ENCODE measurements around the gene BTBD2. TPM values are rescaled to one million over a fixed set of nuclear protein-coding genes. Genes with fewer than 3 reads are reported as not detected.

Gene BTBD2
- total RNA-seq, 1 donor from 2014 or later = 61.7 TPM

DNA sequence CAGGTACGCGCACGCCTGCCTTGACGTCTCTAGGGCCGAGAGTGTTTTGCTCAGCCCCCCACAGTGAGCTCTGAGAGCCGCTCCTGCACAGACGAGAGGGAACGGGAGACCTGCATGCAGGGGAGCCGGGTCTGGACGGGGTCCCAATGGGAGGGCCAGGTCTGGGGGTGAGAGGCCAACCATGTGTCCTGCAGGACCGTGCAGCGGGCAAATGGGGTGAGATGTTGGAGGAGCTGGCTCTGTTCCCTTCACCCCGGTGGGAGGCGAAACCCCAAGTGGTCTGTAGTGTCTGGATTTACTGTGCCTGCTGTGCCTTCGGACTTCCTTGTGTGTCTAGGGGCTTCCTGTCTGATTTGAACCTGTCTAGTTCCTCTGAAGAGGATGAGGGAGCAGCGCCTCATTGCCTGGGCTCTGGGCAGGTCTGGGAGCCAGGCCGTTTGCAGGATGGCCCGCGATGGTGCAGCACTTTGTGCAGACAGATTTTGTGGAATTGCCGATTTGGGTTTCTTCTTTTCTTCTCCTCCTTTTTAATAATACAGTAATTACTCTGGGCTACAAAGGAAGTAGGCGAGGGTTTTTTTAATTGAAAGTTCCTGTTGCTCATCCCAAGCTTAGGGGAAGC is 72.5 kb downstream of the BTBD2 start:
- DNase-seq (ENCODE audit: low read depth, low spot score) = no peak

DNA sequence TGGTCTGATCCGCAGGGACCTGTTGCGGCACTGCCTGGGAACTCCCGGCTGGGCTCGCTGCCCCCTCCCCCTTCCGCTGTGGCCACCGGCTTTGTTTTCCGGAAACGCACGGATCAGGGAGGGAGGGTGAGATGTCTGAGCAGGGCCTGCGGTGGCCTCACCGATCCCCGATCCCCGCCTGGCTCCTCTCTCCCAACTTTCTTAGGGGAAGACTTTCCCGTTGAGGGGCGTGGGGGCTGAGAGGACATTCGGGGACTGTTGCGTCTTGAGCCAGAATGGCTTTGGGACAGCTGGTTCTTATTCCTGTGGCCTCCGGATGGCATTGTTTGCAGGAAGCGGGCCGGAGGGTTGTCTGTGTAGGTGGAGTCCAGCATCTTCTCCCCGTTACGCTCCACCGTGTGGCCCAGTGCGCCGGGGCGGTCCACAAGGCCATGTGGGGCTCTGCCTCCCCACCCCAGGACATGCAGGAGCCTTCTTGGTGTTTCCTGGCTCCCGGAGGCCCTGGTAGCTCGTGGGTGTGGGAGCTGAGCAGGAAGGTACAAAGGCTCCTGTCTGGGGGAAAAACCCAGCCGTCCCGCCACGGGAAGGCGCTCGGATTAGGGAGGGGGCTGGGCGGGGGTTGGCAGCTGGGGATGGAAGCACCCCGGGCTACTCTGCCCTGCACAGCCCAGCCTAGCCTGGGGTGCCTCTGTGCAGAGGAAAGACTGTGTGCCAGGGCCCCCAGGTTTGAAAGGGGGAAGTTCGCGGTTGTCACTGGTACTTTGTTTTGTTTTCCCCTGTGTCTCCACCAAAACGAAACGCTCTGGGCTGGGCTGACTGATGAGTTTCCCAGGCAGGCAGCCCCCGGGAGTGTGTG is 73.2 kb downstream of the BTBD2 start:
- DNase-seq (ENCODE audit: low read depth, low spot score) = no peak

GRCh38 chr19:1941146-1942077 is 74.1 kb downstream of the BTBD2 start, which contains the start of gene CSNK1G2:
CSNK1G2 (plus strand) TSS chr19:1941172; CDS start chr19:1969773, 28,601 bp downstream.
- no peak for DNase-seq (ENCODE audit: low read depth, low spot score)

DNA sequence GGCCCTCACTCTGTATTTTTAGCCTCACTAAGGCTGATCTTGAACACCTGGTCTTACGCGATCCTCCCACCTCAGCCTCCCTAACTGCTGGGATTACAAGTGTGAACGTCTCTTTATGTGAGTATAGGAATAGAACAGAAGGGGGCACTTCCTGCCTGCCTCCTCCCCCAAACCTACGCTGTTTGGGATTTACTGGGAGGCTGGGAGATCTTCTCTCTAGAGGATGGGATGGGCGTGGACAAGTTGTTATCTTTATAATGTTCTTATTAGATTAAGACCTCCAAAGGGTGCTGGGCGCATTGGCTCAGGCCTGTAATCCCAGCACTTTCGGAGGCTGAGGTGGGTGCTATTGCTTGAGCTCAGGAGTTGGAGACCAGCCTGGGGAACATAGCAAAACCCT is 77.4 kb downstream of the BTBD2 start:
- DNase-seq (ENCODE audit: low read depth, low spot score) = no peak

DNA sequence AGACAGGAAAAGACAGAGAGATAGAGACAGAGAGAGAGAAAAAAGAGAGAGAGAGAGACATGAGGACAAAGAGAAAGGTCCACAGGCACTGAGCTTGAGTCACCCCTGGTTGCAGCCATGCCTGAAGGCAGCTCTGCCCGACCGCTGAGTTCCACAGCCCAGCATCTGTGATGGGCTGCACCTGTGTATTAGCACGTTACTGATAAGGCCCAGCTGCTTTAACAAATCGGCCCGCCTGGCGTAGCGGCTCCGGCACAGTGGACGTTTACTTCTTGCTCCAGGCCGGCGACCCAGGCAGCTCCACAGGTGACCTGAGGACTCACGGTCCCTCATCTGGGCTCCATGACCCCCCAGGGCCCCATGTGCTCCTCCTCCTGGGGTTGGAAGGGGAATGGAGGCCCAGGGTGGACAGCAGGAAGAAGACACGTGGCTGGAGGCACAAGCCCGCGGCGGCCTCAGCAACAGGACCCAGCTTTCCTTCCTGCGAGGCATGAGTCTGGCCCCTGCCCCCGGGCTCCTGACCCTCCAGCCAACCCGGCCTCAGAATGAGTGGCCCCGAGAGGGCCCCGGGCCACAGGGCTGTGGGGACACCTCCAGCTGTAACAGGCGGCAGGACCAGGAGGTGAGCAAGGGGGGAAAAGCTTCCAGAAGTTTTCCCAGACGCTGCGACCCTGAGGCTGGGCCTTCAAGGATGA is 78.5 kb downstream of the BTBD2 start:
- DNase-seq (ENCODE audit: low read depth, low spot score) = no peak

- no peak for DNase-seq (ENCODE audit: low read depth, low spot score)
Observed at GRCh38 chr19:1936430-1936829, 79.1 kb downstream of the BTBD2 start.

- DNase-seq (ENCODE audit: low read depth, low spot score) = no peak
Observed at GRCh38 chr19:1935484-1936208, 79.9 kb downstream of the BTBD2 start.

Other genes starting within 250 kb of the BTBD2 start
- 0.92 and 3.3 TPM in 2 replicates for gene ATP8B3, start 203.4 kb downstream of the BTBD2 start, total RNA-seq
- 6.5 and 6.8 TPM in 2 replicates for gene REXO1, start 167.2 kb downstream of the BTBD2 start, total RNA-seq
- gene KLF16, start 152.1 kb downstream of the BTBD2 start, total RNA-seq = 7.0 and 9.8 TPM in 2 replicates
- gene ABHD17A, start 130.2 kb downstream of the BTBD2 start, total RNA-seq = 77.4 and 128 TPM in 2 replicates
- gene ADAT3, start 110.3 kb downstream of the BTBD2 start, total RNA-seq = 2.4 and 3.1 TPM in 2 replicates
- 23.7 and 26.2 TPM in 2 replicates for gene SCAMP4, start 110.3 kb downstream of the BTBD2 start, total RNA-seq
- 88.6 and 107 TPM in 2 replicates for gene CSNK1G2, start 74.5 kb downstream of the BTBD2 start, total RNA-seq
- 85.2 and 170 TPM in 2 replicates for gene MKNK2, start 35.5 kb upstream of the BTBD2 start, total RNA-seq
- gene MOB3A, start 80.6 kb upstream of the BTBD2 start, total RNA-seq = 18.7 and 25.5 TPM in 2 replicates
- gene IZUMO4, start 81.2 kb upstream of the BTBD2 start, total RNA-seq = 0.46 and 0.74 TPM in 2 replicates
- 90.9 and 100 TPM in 2 replicates for gene AP3D1, start 135.9 kb upstream of the BTBD2 start, total RNA-seq
- gene DOT1L, start 148.2 kb upstream of the BTBD2 start, total RNA-seq = 4.7 and 5.4 TPM in 2 replicates
- gene PLEKHJ1, start 220.6 kb upstream of the BTBD2 start, total RNA-seq = 55.3 and 63.0 TPM in 2 replicates
- gene SF3A2, start 221.1 kb upstream of the BTBD2 start, total RNA-seq = 45.0 and 50.4 TPM in 2 replicates
- 0.86 and 1.1 TPM in 2 replicates for gene AMH, start 233.6 kb upstream of the BTBD2 start, total RNA-seq
- 0.07 and 0.39 TPM in 2 replicates for gene JSRP1, start 240.7 kb upstream of the BTBD2 start, total RNA-seq

Data from pulmonary artery endothelial cell (primary cell).